Middle frontal gyrus (tissue), 1 donor: Measurements from ENCODE around the gene TPBGL.

Experiments used
- DNase-seq: peaks from one replicate; pipeline ENCODE4 v3.0.0-alpha.2; 2015; ENCODE audit warnings: low spot score; ENCODE audit errors: extremely low spot score

TPBGL gene

DNA sequence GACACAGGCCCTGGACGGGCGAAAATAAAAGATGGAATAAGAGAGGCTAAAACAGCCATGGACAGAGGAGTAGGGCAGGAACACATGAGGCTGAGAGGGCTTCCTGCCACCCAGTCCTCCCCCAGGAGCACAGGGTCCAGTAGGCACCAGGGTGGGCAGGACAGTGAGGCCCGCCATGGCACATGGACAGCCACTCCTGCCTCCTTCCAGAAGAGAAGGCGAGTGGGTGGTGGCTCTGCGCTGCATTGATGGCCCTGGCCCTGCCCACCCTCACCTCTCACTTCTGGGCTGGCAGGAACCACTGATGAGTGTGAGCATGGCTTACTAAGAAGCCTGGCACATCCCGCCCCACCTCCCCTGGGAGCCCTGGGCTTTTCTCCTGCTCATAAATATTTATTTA, 51.2 kb downstream of the TPBGL start:
- no peak for DNase-seq

DNA sequence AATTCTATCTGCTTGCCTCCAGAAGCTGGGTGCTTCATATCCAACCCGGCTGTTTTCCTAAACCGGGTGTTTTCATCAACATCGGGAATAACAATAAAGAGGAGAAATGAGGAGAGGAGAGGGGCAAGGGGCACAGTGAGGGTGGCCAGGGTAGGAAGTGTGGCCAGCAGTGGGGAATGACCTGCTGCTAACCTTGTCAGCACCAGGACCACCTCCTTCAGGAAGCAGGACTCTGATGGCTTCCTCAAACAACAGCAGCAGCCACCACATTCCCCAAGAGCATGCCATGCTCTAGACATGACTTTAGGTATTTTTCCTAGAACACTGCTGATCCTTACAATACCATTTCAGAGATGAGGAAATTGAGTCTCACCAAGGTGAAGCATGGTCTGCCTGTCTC, 52.4 kb downstream of the TPBGL start:
- no peak for DNase-seq
